ENCODE measurements around the gene SMOC1. TPM values are rescaled to one million over a fixed set of nuclear protein-coding genes. Genes with fewer than 3 reads are reported as not detected.

Gene SMOC1
- total RNA-seq, 1 experiment from 2014 or later, result not detected

GRCh38 chr14:69917287-69917686, 38.1 kb downstream of the SMOC1 start:
- Histone ChIP-seq H3K9me2 (ENCODE audit: insufficient read depth) (no peaks in the 10 kb centered on the region), H3K36me3 (ENCODE audit: low read depth) (no peaks in the 10 kb centered on the region), H3K4me2 (no peak overlapping the region), H3K27ac (no peak overlapping the region), H2AFZ (no peak overlapping the region), H4K20me1 (ENCODE audit: insufficient read depth) (no peaks in the 10 kb centered on the region), H3K27me3 (ENCODE audit: insufficient read depth, low read depth) (peaks cover 13% of the 10 kb centered on the region), H3K9me3 (ENCODE audit: insufficient read depth, low read depth) (no peaks in the 10 kb centered on the region; the same call in 1 of the 2 replicates), H3K4me1 (replicated peaks; ENCODE audit: insufficient read depth) (no peaks in the 10 kb centered on the region), H3K4me3 (no peak overlapping the region), H3F3A (ENCODE audit: insufficient read depth, low read depth) (no peaks in the 10 kb centered on the region), H3K79me2 (ENCODE audit: low read depth) (no peaks in the 10 kb centered on the region)
- BruUV-seq (replicated peaks), result no TSS peak
- ChIA-PET POLR2A (ENCODE audit: unreplicated experiment) (no interaction called here), CTCF (no interaction called here)
- TF ChIP-seq CTCF (conservative IDR thresholded peaks at IDR 0.05) (no peak), EZH2 (IDR thresholded peaks at IDR 0.05; ENCODE audit: low read depth) (no peak)
- intact Hi-C loops (cut with micrococcal nuclease; ENCODE audit: unreplicated experiment), result no loop called here
- DNase-seq, result no peak

GRCh38 chr14:69919815-69920214, 40.6 kb downstream of the SMOC1 start:
- Histone ChIP-seq H3F3A (ENCODE audit: insufficient read depth, low read depth) (no peaks in the 10 kb centered on the region), H3K4me3 (no peak overlapping the region), H4K20me1 (ENCODE audit: insufficient read depth) (no peaks in the 10 kb centered on the region), H3K27ac (no peak overlapping the region), H2AFZ (no peak overlapping the region), H3K4me2 (no peak overlapping the region), H3K9me3 (ENCODE audit: insufficient read depth, low read depth) (no peaks in the 10 kb centered on the region; the same call in 1 of the 2 replicates), H3K4me1 (replicated peaks; ENCODE audit: insufficient read depth) (no peaks in the 10 kb centered on the region), H3K9me2 (ENCODE audit: insufficient read depth) (no peaks in the 10 kb centered on the region), H3K27me3 (ENCODE audit: insufficient read depth, low read depth) (peaks cover 23% of the 10 kb centered on the region), H3K79me2 (ENCODE audit: low read depth) (no peaks in the 10 kb centered on the region), H3K36me3 (ENCODE audit: low read depth) (no peaks in the 10 kb centered on the region)
- ChIA-PET CTCF (no interaction called here), POLR2A (ENCODE audit: unreplicated experiment) (no interaction called here)
- no peak for DNase-seq
- BruUV-seq (replicated peaks), result no TSS peak
- intact Hi-C loops (cut with micrococcal nuclease; ENCODE audit: unreplicated experiment), result no loop called here
- TF ChIP-seq EZH2 (IDR thresholded peaks at IDR 0.05; ENCODE audit: low read depth), result no peak
- no peak for TF ChIP-seq CTCF (conservative IDR thresholded peaks at IDR 0.05)

DNA sequence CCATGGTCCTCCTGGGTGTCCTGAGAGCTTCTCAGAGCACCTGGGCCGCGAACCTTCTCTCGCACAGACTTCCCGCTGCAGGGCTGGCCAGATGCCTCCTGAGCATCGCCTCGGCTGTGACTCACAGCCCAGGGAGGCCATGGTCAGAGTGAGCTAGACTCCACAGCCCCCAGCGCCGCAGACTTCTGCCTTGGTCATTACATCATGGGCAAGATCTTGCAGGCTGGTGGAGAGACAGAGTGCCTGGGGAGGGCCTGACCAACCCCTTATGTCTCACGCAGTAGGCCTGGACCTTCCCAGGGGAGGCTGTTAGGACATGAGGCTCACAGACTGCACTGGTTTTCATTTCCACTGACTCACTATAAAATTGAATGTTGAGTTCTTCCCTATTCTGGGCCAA, 41.8 kb downstream of the SMOC1 start:
- Histone ChIP-seq H3K4me2 (no peak overlapping the region), H3K4me3 (no peak overlapping the region), H3K27me3 (ENCODE audit: insufficient read depth, low read depth) (peaks cover 25% of the 10 kb centered on the region), H3K79me2 (ENCODE audit: low read depth) (no peaks in the 10 kb centered on the region), H2AFZ (no peak overlapping the region), H3K9me2 (ENCODE audit: insufficient read depth) (no peaks in the 10 kb centered on the region), H4K20me1 (ENCODE audit: insufficient read depth) (no peaks in the 10 kb centered on the region), H3F3A (ENCODE audit: insufficient read depth, low read depth) (no peaks in the 10 kb centered on the region), H3K4me1 (replicated peaks; ENCODE audit: insufficient read depth) (no peaks in the 10 kb centered on the region), H3K9me3 (ENCODE audit: insufficient read depth, low read depth) (no peaks in the 10 kb centered on the region; the same call in 1 of the 2 replicates), H3K36me3 (ENCODE audit: low read depth) (no peaks in the 10 kb centered on the region), H3K27ac (no peak overlapping the region)
- intact Hi-C loops (cut with micrococcal nuclease; ENCODE audit: unreplicated experiment), result no loop called here
- POLR2A ChIA-PET (ENCODE audit: unreplicated experiment), result no interaction called here
- no TSS peak for BruUV-seq (replicated peaks)
- DNase-seq, result no peak
- no peak for TF ChIP-seq EZH2 (IDR thresholded peaks at IDR 0.05; ENCODE audit: low read depth)
- no peak for TF ChIP-seq CTCF (conservative IDR thresholded peaks at IDR 0.05)
- CTCF ChIA-PET, result no interaction called here
